Left ventricle myocardium inferior (tissue), 1 donor: ENCODE measurements around the gene KRT20. TPM values are rescaled to one million over a fixed set of nuclear protein-coding genes. Genes with fewer than 3 reads are reported as not detected.

ENCODE experiments used
- DNase-seq: peaks from one replicate; pipeline ENCODE4 v3.0.0-alpha.2; 2020
- H3K27ac ChIP-seq: fragments of 200-600 bp; replicated peaks from 2 replicates; pipeline ENCODE4 v1.8.0; 2021
- H3K27me3 ChIP-seq: fragments of 200-600 bp; 2 replicates; pipeline ENCODE4 v1.8.0; 2021; ENCODE audit warnings: low read depth
- H3K36me3 ChIP-seq: fragments of 200-600 bp; 2 replicates; pipeline ENCODE4 v1.8.0; 2021
- H3K4me1 ChIP-seq: fragments of 200-600 bp; 2 replicates; pipeline ENCODE4 v1.8.0; 2021
- H3K4me3 ChIP-seq: fragments of 200-600 bp; 2 replicates; pipeline ENCODE4 v1.8.0; 2021; ENCODE audit warnings: mild to moderate bottlenecking, moderate library complexity
- H3K9me3 ChIP-seq: fragments of 200-600 bp; replicated peaks from 2 replicates; pipeline ENCODE4 v1.8.0; 2021
- intact Hi-C: fragments of 100-400 bp; cut with micrococcal nuclease; formaldehyde crosslinking; loops from one replicate; pipeline ENCODE4 v1.11.0; 2022
- total RNA-seq: library from RNA; stranded (reverse); fragmentation: NEBNext Ultra II Directional; extraction: Animal tissue kit (Norgen Biotek cat#: 25700); gene quantifications from one replicate; pipeline ENCODE4 v1.2.1, GENCODE V29; 2021
- TF ChIP-seq, protein P1 (sequence below): fragments of 200-600 bp; IDR thresholded peaks from 2 replicates; pipeline ENCODE4 v1.8.0; 2021; ENCODE audit warnings: antibody characterized with exemption, mild to moderate bottlenecking, borderline replicate concordance
- donor health status: DM: no; HTN: yes; CAD: no; lungs with severe emphysema.

KRT20 gene
- total RNA-seq, 1 donor from 2014 or later, result not detected

DNA sequence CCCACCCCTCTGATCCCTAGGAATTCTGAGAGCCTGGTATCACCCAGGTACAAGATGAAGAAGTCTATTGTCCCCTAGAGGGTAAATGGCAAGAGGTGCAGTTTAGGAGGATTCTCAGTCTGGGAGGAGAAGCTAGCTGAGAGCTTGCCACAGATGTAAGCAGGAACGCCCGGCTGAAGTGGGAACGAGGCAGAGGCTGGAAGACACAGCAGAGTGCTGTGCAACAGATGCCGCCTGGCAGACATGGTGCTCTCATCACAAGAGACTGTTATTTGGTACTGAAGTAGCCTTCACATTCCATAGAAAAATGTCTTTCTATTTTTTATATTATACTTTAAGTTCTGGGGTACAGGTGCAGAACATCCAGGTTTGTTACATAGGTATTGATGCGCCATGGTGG, 20.3 kb upstream of the KRT20 start:
- H3K4me1 ChIP-seq, result no peaks in the 10 kb centered on the region
- TF ChIP-seq, protein P1, sequence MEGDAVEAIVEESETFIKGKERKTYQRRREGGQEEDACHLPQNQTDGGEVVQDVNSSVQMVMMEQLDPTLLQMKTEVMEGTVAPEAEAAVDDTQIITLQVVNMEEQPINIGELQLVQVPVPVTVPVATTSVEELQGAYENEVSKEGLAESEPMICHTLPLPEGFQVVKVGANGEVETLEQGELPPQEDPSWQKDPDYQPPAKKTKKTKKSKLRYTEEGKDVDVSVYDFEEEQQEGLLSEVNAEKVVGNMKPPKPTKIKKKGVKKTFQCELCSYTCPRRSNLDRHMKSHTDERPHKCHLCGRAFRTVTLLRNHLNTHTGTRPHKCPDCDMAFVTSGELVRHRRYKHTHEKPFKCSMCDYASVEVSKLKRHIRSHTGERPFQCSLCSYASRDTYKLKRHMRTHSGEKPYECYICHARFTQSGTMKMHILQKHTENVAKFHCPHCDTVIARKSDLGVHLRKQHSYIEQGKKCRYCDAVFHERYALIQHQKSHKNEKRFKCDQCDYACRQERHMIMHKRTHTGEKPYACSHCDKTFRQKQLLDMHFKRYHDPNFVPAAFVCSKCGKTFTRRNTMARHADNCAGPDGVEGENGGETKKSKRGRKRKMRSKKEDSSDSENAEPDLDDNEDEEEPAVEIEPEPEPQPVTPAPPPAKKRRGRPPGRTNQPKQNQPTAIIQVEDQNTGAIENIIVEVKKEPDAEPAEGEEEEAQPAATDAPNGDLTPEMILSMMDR, result no peak
- H3K27me3 ChIP-seq, result peaks cover 79% of the 10 kb centered on the region
- H3K27ac ChIP-seq, result no peak overlapping the region
- no peaks in the 10 kb centered on the region for H3K9me3 ChIP-seq
- no peaks in the 10 kb centered on the region for H3K36me3 ChIP-seq
- DNase-seq, result no peak
- intact Hi-C loops, result no loop called here
- H3K4me3 ChIP-seq, result no peak overlapping the region

DNA sequence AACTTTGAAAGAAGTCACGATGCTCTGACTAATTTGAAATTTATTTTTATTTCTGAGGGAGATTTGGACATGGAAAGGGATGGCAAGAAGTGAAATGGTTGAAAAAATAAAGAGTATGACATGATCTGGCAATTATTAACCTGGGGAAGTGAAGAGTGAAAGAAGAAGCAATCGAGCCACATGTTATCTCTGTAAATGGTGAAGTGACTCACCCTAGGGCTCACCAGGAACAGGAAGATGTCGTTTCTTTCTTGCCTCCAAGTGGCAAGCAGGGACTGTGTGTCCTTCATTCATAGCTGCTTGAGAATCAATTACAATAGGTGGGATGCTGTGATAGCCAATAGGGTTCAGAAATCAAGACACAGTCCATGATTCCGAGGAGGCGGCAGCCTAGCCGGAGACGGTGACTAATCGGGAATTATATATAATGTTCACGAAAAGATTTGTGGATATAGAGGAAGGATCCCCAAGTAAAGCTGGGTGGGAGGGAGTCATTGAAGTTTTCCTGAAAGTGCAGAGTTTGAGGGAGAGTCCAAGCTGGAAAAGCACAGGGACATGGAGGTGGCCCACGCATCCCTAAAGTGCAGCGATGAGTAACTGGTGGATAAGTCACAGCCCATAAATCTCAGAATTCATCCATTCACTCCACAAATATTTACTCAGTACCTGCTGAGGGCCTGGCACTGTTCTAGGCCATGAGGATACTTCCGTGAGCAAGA, 18.2 kb upstream of the KRT20 start:
- DNase-seq, result no peak
- H3K27ac ChIP-seq, result no peak overlapping the region
- no peaks in the 10 kb centered on the region for H3K9me3 ChIP-seq
- intact Hi-C loops, result no loop called here
- peaks cover 87% of the 10 kb centered on the region for H3K27me3 ChIP-seq
- no peaks in the 10 kb centered on the region for H3K36me3 ChIP-seq
- no peak overlapping the region for H3K4me3 ChIP-seq
- TF ChIP-seq, protein P1, result no peak
- no peaks in the 10 kb centered on the region for H3K4me1 ChIP-seq

DNA sequence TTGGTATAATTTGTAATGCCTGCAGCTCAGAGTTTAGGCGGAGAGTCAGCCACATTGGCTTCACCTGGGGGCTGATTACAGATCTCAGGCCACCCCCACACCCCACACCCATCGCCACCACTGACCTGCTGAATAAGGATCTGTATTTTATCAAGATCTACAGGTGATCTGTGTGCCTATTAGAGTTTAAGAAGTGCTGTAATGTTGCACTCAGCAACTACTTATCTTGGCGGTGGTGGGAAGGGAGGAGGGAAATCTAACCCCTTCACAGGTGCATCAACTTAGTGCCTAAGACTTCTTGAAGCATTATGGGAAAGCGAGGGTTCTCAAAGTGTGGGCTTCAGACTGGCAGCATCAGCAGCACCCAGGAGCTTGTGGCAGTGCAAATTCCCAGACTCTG, 17.5 kb upstream of the KRT20 start:
- intact Hi-C loops, result no loop called here
- Histone ChIP-seq H3K27ac (no peak overlapping the region), H3K4me1 (no peaks in the 10 kb centered on the region), H3K36me3 (no peaks in the 10 kb centered on the region), H3K27me3 (peaks cover 86% of the 10 kb centered on the region), H3K4me3 (no peak overlapping the region), H3K9me3 (no peaks in the 10 kb centered on the region)
- DNase-seq, result no peak
- TF ChIP-seq, protein P1, result no peak

DNA sequence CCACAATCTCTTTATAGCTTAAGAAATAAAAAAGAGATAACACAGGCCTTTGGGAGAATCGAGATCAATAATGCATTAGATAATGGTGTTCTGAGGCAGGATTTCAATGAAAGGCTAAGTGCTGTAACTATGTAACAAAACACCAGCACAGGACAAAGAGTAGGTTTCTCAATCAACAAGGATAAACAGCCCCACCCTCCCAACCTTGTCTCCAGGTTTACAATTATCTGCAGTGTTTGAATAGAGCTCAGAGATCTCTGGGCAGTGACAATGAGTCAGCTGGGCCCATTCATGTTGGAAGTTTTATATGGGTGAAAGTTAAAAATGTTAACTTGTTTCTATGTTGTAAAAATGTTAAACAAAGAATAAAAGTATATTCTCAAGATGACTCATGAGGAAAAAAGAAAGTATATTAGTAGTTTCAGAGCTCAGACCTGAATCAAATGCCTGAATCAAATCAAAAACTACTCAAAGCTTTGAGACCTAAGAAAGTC, 17.0 kb upstream of the KRT20 start:
- intact Hi-C loops, result no loop called here
- H3K27me3 ChIP-seq, result peaks cover 83% of the 10 kb centered on the region
- TF ChIP-seq, protein P1, result no peak
- H3K27ac ChIP-seq, result no peak overlapping the region
- H3K9me3 ChIP-seq, result no peaks in the 10 kb centered on the region
- no peaks in the 10 kb centered on the region for H3K36me3 ChIP-seq
- H3K4me1 ChIP-seq, result no peaks in the 10 kb centered on the region
- no peak overlapping the region for H3K4me3 ChIP-seq
- no peak for DNase-seq

DNA sequence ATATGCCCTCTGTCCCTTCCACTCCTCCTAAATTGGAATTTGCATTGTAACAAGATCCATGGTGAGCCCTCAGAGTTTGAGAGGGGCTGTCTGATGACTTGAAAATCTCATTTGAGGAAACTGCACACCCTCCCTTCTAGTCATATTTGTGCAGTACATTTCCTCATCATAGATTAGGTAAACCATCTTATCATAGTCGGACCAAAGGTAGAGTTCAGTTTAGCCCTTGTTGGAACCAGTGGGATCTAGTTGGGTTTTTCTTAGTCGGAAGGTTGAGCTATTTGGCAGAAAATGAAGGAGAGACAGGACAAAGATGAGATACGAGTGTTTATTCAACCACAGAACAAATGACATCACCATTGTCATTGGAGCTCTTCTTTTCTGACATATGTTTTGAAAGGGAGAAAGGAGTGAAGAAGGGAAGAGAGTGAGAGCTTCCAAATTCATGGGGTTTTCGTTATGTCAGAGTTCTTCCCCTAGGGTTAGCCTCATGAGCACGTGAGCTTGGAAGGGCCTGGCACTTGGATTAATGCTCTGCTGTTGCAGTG, 15.8 kb upstream of the KRT20 start:
- intact Hi-C loops, result no loop called here
- no peak for DNase-seq

More for the DNA sequence above, 15.8 kb upstream of the KRT20 start:
- no peaks in the 10 kb centered on the region for H3K4me1 ChIP-seq
- no peaks in the 10 kb centered on the region for H3K36me3 ChIP-seq
- H3K4me3 ChIP-seq, result no peak overlapping the region
- H3K27me3 ChIP-seq, result peaks cover 76% of the 10 kb centered on the region
- H3K9me3 ChIP-seq, result no peaks in the 10 kb centered on the region
- H3K27ac ChIP-seq, result no peak overlapping the region
- TF ChIP-seq, protein P1, result no peak
